Fibroblast of skin of left quadriceps (primary cell): ENCODE data around the gene CAND1.
A peak's percentile ranks its signal among the peaks of the same experiment; 100 is the strongest.

Experiments used
- DNase-seq, 2 experiments: peaks; one replicate each; pipeline ENCODE4 v3.0.0-alpha.2; 2013; ENCODE audit warnings: low read depth in 2 of 2

CAND1 gene

GRCh38 chr12:67268896-67269632 is at the start of gene CAND1:
Gene CAND1 (plus strand): TSS chr12:67269358. CDS start chr12:67269718, 360 bp downstream.
- DNase-seq = peak; percentile 99

DNA sequence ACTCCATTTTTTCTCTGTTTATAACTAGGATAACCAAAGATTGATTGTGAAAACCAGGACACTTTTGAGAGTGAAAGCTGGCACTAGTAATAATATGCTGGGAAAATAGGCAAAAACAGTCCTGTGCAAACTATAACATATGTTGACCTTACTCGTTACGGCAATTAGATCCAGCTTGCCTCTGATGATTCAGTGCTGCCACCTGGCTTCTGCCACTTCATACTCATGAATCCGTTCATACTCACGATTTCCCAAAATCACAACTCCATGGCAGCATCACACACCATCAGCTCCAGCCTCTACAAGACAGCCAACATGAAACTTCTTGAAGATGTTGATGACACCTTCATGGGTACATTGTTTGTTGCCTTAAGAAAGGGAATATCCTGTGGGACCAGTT is 49.1 kb upstream of the CAND1 start:
- no peak for DNase-seq

- DNase-seq = no peak
Observed at GRCh38 chr12:67222302-67222701, 46.9 kb upstream of the CAND1 start.

DNA sequence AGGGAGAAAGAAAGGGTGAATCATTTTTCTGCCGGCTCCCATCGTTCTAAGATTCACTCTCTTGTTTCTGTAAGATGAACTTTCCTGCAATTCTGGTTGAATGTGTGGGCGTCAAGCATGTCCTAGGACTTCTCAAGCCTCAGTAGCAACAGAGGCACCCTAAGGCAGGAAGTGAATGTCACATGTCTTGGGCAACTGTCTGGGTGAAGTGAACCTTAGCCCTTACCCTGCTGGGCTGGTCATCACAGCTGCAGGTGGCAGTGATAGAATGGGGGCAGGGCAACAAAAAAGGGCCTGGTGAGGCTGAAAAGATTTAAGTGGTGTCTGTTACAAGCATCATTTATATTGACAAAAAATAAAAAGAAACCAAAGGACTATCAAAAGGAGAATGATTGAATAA is 45.9 kb upstream of the CAND1 start:
- no peak for DNase-seq

GRCh38 chr12:67237231-67237630 is 31.9 kb upstream of the CAND1 start:
- DNase-seq = no peak

DNA sequence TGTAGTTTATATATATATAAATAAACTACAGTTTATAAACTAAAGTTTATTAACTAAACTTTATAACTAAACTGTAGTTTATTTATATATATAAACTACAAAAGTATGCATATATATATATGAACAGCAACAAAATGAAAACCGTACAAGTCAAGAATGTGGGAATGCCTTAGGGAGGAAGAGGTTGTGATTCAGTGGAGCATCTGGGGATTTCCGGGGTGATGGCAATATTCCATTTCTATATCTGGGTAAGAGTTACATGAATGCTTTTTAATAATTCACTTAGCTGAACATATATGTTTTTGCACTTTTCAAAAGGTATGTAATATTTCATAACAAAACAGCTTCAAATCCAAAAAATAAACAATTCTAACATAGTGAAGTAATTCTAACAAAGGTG is 30.1 kb upstream of the CAND1 start:
- DNase-seq = no peak

DNA sequence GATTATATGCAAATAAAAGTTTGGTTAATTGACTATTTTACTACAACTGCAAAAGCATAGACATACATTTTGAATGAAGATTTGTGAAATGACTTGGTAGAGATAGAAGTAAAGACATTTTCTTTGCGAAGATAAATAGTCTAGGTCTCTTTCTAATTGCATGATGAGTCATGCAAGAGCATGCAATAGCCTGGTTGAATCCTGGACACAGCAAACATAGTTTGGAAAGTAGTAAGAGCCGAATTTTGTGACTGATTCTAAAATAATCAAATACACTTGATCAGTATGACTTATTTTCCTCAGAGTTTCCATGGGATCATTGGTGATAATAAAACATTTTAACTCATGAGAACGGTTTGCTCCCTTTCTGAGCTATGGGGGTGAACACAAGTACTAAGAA is 27.7 kb upstream of the CAND1 start:
- no peak for DNase-seq

DNA sequence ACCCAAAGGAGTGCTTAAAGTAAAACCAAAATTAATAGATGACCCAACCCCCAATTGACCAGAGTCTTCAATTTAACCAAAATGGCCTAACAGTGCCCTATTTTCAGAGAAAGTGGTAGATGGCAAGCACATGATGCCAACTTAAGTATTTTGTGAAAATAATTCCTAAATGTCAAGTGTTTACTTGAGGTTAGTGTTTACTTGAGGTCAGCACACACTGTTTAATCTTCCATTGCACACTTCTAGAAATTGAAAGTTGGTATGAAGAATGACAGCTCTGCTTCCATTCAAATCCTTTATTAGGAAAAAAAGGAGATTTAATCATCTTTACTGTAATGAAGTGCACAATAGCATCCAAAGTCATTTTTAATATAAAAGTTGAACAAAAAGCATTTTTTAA is 25.9 kb upstream of the CAND1 start:
- DNase-seq = no peak

DNA sequence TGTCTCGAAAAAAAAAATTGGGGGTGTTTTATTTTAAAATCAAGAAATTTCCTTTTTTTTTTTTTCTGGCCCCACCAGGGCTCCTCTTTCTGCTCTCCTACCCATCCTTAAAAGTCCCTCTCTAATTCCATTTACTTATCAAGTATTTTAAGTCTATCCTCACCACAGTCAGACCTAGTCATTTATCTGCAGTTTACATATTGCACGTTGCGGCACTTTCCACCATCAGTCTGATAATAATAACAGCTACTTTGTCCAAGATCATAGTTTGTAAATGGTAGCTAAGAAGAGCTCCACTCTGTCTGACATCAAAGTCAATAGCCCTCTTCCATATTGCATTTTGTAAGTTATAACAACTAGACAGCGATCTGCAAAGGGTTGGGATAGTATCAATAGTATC is 23.6 kb upstream of the CAND1 start:
- DNase-seq = no peak

DNA sequence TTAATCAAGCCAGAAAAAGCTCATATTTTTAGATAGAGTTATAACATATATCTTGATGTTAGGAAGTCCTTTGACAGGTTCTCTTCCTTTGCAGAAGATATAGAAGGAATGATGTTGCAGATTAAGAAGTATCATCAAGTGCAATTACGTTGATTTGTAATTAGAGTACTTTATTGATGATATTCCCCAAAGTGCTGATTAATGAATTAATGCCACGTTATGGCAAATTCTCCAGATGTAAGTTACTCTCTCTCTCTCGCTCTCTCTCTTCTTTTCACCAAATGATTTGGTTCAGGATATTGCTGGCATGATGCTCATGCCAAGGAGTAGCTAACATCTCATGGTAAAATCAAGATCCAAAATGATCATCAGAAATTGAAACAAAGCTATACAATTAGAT is 18.1 kb upstream of the CAND1 start:
- DNase-seq = no peak

DNA sequence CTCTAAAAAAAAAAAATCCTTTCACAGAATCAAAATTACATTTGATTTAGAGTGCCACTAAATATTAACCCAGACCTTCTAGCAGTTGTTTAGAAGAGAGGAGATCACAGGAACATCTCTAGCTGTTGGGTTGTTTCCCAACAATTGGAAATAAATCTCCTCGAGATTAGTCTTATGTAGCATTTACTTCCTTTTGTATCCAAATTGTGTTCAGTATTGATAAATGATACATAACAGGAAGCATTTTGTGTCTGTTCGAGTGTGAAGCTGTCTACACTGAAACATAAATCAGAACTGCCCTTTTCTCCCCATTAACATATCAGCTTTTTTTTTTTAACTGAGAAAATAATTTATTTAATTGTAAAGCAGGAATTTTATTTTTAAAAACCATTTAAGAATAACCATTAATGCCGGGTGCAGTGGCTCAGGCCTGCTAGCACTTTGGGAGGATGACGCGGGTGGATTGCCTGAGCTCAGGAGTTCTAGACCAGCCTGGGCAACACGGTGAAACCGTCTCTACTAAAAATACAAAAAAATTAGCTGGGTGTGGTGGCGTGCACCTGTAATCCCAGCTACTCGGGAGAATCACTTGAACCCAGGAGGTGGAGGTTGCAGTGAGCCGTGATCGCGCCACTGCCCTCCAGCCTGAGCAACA is 14.7 kb upstream of the CAND1 start:
- DNase-seq = no peak

- no peak for DNase-seq
Observed at GRCh38 chr12:67256649-67257048, 12.5 kb upstream of the CAND1 start.

DNA sequence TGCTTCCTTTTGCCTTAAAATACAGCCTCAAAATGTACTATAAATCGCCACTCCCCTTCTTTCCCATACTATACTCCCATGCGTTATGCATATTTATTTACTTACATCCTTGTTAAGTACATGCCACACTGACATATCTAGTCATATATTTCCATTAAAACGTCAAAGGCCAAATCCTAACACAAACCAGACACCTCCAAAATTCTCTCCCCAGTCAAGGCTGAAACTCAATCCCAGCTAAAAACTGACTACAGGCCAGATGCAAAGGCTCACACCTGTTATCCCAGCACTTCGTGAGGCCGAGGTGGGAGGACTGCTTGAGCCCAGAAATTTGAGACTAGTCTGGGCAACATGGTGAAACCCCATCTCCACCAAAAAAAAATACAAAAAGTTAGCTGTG is 5.7 kb upstream of the CAND1 start:
- DNase-seq = no peak

DNA sequence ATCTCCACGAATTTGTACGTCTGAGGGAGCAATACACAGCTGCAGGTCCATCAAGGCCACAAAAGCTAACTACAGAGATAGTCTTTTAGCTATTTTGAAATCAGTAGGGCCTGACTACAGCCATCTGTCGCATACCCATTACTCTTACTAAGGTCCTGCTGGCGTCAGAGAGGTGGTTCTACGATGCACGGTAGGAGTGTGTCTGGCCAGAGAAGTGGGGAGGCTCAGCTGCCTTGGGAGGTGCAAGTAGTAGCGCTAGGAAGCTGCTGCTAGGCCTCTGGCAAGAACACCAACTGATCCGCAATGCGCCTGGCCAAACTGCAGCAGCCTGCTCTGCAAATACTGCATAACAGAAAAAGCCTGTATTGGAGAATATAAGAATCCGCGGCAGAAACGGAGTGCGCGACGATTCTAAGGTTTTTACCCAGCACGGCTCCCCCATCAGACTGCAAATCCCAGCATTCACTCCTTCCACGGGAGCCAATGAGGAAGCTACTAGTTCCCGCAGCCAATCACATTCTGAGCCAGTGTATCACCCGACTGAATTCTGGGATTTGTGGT is 743 bp upstream of the CAND1 start:
- DNase-seq = peak; percentile 99

GRCh38 chr12:67269633-67270573 is 745 bp downstream of the CAND1 start:
- no peak for DNase-seq

DNA sequence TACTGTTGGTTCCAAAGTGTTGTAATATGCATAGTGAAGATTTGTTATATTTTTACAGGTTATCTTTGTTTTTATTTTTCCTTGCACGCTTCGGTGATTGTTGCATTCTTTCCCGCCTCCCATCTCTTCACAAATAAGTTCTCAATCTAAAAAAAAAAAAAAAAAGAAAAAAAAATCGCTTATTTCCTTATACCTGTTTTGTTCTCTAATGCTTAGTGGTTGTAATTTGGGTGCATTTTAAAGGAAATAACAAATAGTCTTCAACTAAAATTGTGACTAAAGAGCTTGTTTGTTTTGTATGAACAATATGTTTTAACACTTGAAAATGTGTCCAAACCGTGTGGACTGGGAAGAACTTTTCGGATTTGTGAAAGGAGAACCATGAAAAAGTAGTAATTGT is 1.5 kb downstream of the CAND1 start:
- no peak for DNase-seq

DNA sequence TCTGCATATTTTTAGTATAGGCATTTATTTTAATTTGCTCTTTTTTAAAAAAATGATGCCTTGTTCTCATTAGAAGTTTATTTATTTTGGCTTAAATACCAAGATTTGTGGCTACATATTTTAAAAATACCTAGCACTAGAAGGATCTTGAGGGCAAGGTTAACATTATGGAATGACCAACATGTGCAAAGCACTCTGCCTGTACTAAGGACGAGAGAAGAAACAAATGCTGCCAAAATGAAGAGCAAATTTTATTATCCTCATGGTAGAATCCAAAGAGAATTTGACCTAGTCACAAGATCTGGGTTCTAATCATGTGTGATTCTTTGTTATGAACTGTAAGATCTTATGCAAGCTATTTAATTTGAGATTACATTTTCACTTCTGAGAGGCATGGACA is 2.8 kb downstream of the CAND1 start:
- peak in 1 of 2 experiments; percentile 7 for DNase-seq

DNA sequence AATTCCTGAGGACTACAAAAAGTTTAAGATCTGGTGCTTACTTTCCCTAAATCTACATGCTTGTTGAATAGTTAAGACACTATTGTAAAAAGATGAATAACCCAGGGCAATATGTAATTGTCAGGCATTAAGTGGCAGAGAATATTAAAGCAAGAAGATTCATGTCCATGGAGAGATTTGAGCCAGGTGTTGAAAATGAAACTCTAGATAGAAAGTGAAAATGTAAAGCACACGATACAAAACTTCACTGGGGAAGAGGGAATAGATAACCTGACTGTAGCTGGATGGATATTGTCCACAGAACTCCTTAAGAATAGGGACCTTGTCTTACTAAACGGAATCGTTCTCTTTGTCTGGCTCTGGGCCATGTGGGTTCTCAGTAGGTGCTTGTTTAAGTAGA is 5.0 kb downstream of the CAND1 start:
- DNase-seq = no peak

DNA sequence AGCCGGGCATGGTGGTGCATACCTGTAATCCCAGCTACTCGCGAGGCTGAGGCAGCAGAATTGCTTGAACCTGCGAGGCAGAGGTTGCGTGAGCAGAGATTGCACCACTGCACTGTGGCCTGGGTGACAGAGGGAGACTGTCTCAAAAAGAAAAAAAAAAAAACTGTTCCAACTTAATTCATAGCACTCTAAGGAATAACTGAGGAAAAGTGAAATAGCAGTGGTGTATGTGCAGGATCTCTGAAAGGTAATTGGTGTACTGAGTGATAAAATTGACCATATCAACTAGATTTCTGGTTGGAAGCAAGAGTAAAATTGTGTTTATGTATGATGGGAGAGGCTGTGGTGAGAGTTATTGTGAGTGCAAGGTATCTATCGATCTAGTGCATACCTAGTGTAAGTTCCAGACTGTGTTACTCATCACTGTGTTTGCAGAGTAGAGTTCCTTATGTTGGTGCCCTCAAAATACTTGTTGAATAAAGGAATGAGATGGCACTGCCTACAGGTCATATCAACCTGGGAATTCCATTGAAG is 6.3 kb downstream of the CAND1 start:
- DNase-seq = no peak

DNA sequence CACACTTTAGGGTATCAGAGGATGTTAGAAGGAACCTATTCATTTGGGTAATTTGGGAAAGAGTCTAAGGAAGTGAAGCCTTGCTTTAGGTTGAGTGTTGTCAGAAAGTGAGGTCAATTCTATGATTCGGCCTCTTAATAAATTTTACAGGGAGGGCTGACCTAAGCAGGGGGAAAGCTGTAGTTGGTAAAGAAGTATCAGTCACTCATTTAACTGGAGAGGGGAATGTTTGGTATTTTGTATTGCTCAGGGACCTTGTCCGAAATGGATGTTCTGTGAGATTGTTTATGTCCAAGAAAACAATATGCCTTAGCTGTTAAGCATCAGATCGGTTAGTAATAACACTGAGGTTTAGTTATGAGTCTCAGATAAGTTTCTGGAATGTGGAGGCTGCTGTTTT is 7.3 kb downstream of the CAND1 start:
- no peak for DNase-seq

- no peak for DNase-seq
Observed at GRCh38 chr12:67279637-67280036, 10.5 kb downstream of the CAND1 start.

DNA sequence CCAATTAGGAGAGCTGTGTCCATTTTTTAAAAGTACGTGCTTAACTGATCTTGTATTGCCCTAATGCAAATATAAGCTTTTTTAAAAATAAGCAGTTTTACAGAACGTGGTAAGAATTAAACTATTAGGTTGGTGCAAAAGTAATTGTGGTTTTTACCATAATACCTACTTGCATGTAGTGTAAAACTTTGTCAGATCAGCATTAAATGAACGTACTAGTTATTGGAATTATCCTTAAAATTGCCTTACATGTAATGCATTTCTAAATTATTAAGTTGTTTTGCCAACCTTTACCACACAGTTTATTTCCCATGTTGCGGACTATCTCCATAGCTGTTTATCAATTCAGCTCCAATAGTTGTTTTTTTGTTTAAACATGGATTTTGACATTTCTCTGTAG is 10.9 kb downstream of the CAND1 start:
- DNase-seq = no peak
